Glomerular visceral epithelial cell (primary cell): ENCODE data around the gene TMEM131L.

Source experiments
- DNase-seq: peaks from one replicate; pipeline ENCODE4 v3.0.0-alpha.2; 2016; ENCODE audit errors: extremely low spot score

The TMEM131L gene

GRCh38 chr4:153622093-153622492 is 155.9 kb downstream of the TMEM131L start:
- no peak for DNase-seq

DNA sequence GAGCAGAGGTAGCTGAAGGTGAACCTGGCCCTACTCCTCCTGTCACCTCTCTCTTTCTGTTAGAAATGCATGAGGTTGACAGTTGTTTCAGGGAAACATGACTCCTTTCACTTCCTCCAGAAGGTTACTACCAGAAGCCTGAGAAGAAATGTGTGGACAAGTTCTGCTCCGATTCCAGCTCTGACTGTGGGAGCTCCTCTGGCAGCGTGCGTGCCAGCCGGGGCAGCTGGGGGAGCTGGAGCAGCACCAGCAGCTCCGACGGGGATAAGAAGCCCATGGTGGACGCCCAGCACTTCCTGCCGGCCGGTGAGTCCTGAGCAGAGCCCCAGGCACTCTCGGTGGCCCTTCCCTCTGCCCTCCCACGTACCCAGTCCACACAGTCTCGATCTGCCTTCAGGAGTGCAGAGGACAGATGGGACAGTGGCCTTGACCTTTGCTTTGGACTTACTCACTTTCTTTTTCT is 156.6 kb downstream of the TMEM131L start:
- no peak for DNase-seq

DNA sequence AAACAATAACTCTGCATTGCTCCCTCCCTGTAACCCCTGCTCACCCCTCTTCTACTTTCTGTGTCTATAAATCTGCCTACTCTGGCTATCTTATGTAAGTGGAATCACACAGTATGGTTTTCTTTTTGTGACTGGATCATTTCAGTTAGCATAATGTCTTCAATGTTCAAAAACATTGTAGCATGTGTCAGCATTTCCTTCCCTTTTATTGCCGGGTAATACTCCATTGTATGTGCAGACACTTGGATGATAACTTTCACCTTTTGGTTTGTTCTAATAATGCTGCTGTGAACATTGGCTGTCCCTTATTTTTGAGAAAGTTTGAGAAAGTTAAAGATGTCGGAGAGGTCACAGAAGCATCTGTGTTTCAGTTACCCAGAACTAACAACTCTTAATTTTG is 157.3 kb downstream of the TMEM131L start:
- DNase-seq, result no peak

- DNase-seq, result no peak
Observed at GRCh38 chr4:153628796-153629315, 162.7 kb downstream of the TMEM131L start.

GRCh38 chr4:153629776-153630175 is 163.6 kb downstream of the TMEM131L start:
- DNase-seq, result no peak

DNA sequence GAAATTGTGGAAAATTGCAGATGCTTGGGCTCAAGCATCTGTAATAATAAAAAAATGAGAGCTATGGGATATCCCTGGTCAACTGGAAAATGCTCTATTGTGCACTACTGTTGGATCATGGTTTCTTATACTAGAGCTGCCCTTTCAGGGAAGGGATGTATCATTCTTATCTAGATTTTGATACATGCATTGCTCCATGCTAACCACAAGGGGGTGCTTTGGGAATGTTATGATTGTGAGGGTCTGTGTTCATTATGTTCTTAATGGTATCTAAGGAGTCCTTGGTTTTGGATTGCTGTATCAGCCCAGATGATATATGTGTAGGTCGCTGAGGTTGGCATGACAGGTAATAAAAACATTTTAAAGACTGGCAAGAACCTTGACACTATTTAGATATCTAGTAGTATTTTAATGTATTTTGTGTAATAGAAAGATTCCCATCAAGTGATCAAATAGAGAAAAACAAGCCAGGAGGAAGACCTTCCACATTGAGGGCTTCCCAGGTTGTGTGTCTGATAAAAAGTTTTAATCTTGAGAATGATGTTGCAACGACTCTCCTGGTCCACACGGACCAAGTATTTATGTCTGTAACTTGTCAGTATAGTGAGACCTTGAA is 168.7 kb downstream of the TMEM131L start:
- DNase-seq, result peak; percentile 32

- DNase-seq, result no peak
Observed at GRCh38 chr4:153635846-153636245, 169.7 kb downstream of the TMEM131L start.

DNA sequence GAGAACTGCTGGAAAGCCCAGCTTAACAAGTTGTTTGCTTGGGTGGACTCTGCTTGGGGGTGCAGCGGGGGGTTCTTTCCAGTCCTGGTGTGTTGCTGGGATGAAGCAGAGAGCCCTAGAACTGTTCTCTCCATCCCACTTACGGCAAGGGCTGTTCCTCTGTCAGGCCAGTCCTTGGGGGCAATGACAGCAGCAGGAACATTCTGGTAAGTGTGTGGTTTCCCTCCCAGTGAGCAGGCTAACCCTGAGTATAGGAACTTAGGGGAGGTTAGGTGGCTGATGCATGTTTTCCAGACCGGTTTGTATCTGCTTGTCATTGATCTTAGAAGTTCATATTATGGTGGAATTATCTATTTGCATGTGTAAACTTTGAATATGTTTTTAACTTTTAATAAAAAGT is 171.0 kb downstream of the TMEM131L start:
- DNase-seq, result no peak

GRCh38 chr4:153638011-153638410 is 171.9 kb downstream of the TMEM131L start:
- DNase-seq, result no peak

- no peak for DNase-seq
Observed at GRCh38 chr4:153638999-153639398, 172.8 kb downstream of the TMEM131L start.

GRCh38 chr4:153639833-153640802 is 174.0 kb downstream of the TMEM131L start:
- no peak for DNase-seq

DNA sequence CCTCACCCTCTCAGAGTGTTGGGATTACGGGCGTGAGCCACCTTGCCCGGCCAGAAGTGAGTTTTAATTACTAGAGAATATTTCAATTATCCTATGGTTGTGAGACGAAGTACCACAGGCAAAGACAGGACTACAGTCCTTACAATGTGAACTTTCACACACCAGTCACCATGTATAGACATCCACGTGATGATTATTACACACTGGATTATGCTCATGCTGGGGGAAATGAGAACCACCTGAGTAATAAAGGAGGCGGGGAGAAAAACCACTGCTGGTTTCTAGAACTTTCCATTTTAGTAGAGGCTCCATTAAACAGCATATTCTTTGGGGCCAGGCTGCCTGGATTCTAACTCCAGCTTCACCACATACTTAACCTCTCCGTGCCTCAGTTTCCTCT is 175.4 kb downstream of the TMEM131L start:
- DNase-seq, result no peak

- DNase-seq, result peak; percentile 60
Observed at GRCh38 chr4:153643406-153644383, 177.5 kb downstream of the TMEM131L start.

GRCh38 chr4:153645183-153645582 is 179.0 kb downstream of the TMEM131L start:
- no peak for DNase-seq

DNA sequence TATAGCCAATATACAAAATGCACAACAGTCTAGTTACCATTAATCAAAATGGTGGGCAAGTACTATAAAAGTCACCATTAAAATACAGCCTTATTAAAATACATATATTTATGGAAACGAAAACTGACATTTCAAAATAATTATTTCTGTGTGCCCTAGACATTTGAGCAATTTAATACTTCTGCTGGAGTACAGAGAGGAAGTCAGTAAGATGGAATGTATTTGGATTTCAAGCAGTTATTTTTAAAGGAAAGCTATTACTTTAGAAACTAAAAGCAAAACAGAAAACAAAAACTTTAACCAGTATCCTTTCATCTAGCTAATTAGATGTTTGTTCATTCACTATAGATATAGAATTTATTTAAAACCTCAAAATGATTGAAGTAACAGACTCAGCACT is 180.1 kb downstream of the TMEM131L start:
- no peak for DNase-seq

- DNase-seq, result no peak
Observed at GRCh38 chr4:153646978-153647377, 180.8 kb downstream of the TMEM131L start.

- no peak for DNase-seq
Observed at GRCh38 chr4:153647975-153648374, 181.8 kb downstream of the TMEM131L start.

DNA sequence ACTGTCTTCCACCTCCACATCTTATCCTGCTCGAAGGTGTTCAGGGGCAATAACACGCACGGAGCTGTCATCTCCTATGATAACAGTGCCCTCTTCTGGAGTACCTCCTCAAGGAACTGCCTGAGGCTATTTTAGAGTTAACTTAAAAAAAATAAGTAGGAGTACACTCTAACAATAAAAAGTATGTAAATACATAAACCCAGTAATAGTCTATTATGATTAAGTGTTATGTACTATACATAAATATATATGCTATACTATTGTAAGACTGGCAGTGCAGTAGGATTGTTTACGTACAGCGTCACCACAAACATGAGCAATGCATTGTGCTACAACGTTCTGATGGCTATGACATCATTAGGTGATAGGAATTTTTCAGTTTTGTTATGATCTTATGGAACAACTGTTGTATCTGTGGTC is 183.4 kb downstream of the TMEM131L start:
- DNase-seq, result peak; percentile 22

- DNase-seq, result no peak
Observed at GRCh38 chr4:153651116-153651515, 185.0 kb downstream of the TMEM131L start.

- DNase-seq, result no peak
Observed at GRCh38 chr4:153651587-153651986, 185.4 kb downstream of the TMEM131L start.

GRCh38 chr4:153652051-153652784 is 186.1 kb downstream of the TMEM131L start:
- no peak for DNase-seq
